Trophoblast cell (in vitro differentiated cells and primary cell): Measurements from ENCODE around the gene GLIPR1.

Experiments used
- DNase-seq, 2 donors: peaks; one replicate each; pipeline ENCODE4 v3.0.0-alpha.2; 2016
- H2AFZ ChIP-seq: 2 replicates; pipeline ENCODE4 v1.6.1; 2013; ENCODE audit warnings: low read length, moderate library complexity, mild to moderate bottlenecking; ENCODE audit not compliant: insufficient read depth, poor library complexity
- H2AK5ac ChIP-seq: 2 replicates; pipeline ENCODE4 v1.6.1; 2013; ENCODE audit warnings: mild to moderate bottlenecking, low read length
- H2BK120ac ChIP-seq: 2 replicates; pipeline ENCODE4 v1.6.1; 2013; ENCODE audit warnings: low read length, mild to moderate bottlenecking, moderate library complexity; ENCODE audit not compliant: insufficient read depth, poor library complexity
- H2BK12ac ChIP-seq: 2 replicates; pipeline ENCODE4 v1.6.1; 2013; ENCODE audit warnings: mild to moderate bottlenecking, low read length, moderate library complexity
- H2BK5ac ChIP-seq: 2 replicates; pipeline ENCODE4 v1.6.1; 2013; ENCODE audit warnings: low read length, low read depth, moderate library complexity, mild to moderate bottlenecking; ENCODE audit not compliant: poor library complexity
- H3K14ac ChIP-seq: 2 replicates; pipeline ENCODE4 v1.6.1; 2013; ENCODE audit warnings: mild to moderate bottlenecking, low read length
- H3K18ac ChIP-seq: 2 replicates; pipeline ENCODE4 v1.6.1; 2013; ENCODE audit warnings: mild to moderate bottlenecking, low read length
- H3K23ac ChIP-seq: 2 replicates; pipeline ENCODE4 v1.6.1; 2013; ENCODE audit warnings: low read length
- H3K27ac ChIP-seq: 2 replicates; pipeline ENCODE4 v1.5.1; 2013; ENCODE audit warnings: low read depth, mild to moderate bottlenecking, inconsistent platforms, low read length, moderate library complexity
- H3K27me3 ChIP-seq: 2 replicates; pipeline ENCODE4 v1.6.1; 2013; ENCODE audit warnings: inconsistent platforms, mild to moderate bottlenecking, low read length, moderate library complexity; ENCODE audit not compliant: insufficient read depth
- H3K36me3 ChIP-seq, 2 experiments: 1 replicate in 1 of 2; 2 replicates in 1 of 2; pipeline ENCODE4 v1.6.1; 2013; ENCODE audit warnings: low read length in 2 of 2, mild to moderate bottlenecking in 2 of 2, moderate library complexity in 1 of 2; ENCODE audit not compliant: insufficient read depth in 2 of 2, control insufficient read depth in 1 of 2
- H3K4ac ChIP-seq: 2 replicates; pipeline ENCODE4 v1.6.1; 2013; ENCODE audit warnings: low read depth, mild to moderate bottlenecking, low read length, moderate library complexity
- H3K4me1 ChIP-seq, 2 experiments: 1 replicate in 1 of 2; 2 replicates in 1 of 2; pipeline ENCODE4 v1.6.1; 2013; ENCODE audit warnings: low read length in 2 of 2, mild to moderate bottlenecking in 2 of 2, moderate library complexity in 1 of 2; ENCODE audit not compliant: insufficient read depth in 2 of 2, control insufficient read depth in 1 of 2
- H3K4me2 ChIP-seq: 2 replicates; pipeline ENCODE4 v1.6.1; 2013; ENCODE audit warnings: inconsistent platforms, mild to moderate bottlenecking, low read length, moderate library complexity
- H3K4me3 ChIP-seq: 2 replicates; pipeline ENCODE4 v1.5.1; 2013; ENCODE audit warnings: mild to moderate bottlenecking, low read depth, low read length, inconsistent platforms
- H3K79me1 ChIP-seq: one replicate; pipeline ENCODE4 v1.6.1; 2013; ENCODE audit warnings: low read length
- H3K79me2 ChIP-seq: 2 replicates; pipeline ENCODE4 v1.6.1; 2013; ENCODE audit warnings: low read length, mild to moderate bottlenecking; ENCODE audit not compliant: control insufficient read depth, insufficient read depth, poor library complexity
- H3K9ac ChIP-seq: 2 replicates; pipeline ENCODE4 v1.6.1; 2013; ENCODE audit warnings: mild to moderate bottlenecking, low read length
- H3K9me3 ChIP-seq: 2 replicates; pipeline ENCODE4 v1.6.1; 2013; ENCODE audit warnings: low read depth, mild to moderate bottlenecking, control low read depth, inconsistent platforms, low read length; ENCODE audit not compliant: insufficient read depth
- H4K12ac ChIP-seq: 2 replicates; pipeline ENCODE4 v1.6.1; 2013; ENCODE audit warnings: low read depth, mild to moderate bottlenecking, low read length, moderate library complexity
- H4K8ac ChIP-seq: 2 replicates; pipeline ENCODE4 v1.6.1; 2013; ENCODE audit warnings: low read depth, mild to moderate bottlenecking, low read length, moderate library complexity
- H4K91ac ChIP-seq: one replicate; pipeline ENCODE4 v1.6.1; 2013; ENCODE audit warnings: low read depth, mild to moderate bottlenecking, low read length, moderate library complexity
- WGBS: extraction: QIAGEN DNeasy Blood & Tissue Kit; methylation state at CpG from one replicate; pipeline ENCODE4 v1.1.7; 2013; ENCODE audit warnings: missing lambda C conversion rate; ENCODE audit not compliant: insufficient read length, insufficient coverage; ENCODE audit errors: extremely low coverage; 5-methylcytosine and 5-hydroxymethylcytosine counted together

GLIPR1 gene

GRCh38 chr12:75542942-75543341 is 62.4 kb downstream of the GLIPR1 start:
- Histone ChIP-seq H2AK5ac (no peak overlapping the region), H2BK120ac (no peak overlapping the region), H3K4me3 (no peak overlapping the region), H2BK12ac (no peak overlapping the region), H4K91ac (no peak overlapping the region), H3K4me2 (no peak overlapping the region), H3K4ac (no peak overlapping the region), H3K18ac (no peak overlapping the region), H3K36me3 (no peaks in the 10 kb centered on the region), H2AFZ (no peak overlapping the region), H3K27ac (no peak overlapping the region), H2BK5ac (no peak overlapping the region), H3K79me1 (no peaks in the 10 kb centered on the region), H4K8ac (no peak overlapping the region), H3K4me1 (no peaks in the 10 kb centered on the region), H3K27me3 (no peaks in the 10 kb centered on the region), H3K23ac (no peak overlapping the region), H3K9ac (no peak overlapping the region), H3K79me2 (no peaks in the 10 kb centered on the region), H4K12ac (no peak overlapping the region), H3K9me3 (no peaks in the 10 kb centered on the region), H3K14ac (no peak overlapping the region)
- no peak for DNase-seq
- WGBS = no CpG with 5 or more reads among the region's 1 CpG

DNA sequence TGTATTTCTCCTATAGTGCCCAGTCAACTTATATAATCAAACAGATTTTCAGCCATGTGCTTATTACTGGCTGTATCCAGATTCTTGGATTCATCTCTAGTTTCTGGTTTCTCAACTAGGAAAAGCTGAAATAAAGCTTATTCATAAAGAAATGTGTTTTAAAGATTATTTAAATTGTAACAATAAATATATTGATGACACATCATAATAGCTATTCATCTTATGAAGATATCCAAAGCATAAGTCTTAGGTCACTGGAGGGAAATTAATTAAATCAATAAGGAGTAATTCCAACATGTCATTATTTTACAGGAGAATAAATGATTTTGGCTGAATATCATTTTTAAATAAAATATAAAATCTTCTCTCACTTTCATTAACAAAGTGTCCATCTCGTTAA is 63.0 kb downstream of the GLIPR1 start:
- H3K27ac ChIP-seq = no peak overlapping the region
- H3K14ac ChIP-seq = no peak overlapping the region
- H4K91ac ChIP-seq = no peak overlapping the region
- no peak overlapping the region for H3K4me2 ChIP-seq
- no peak overlapping the region for H2AK5ac ChIP-seq
- no CpG with 5 or more reads among the region's 1 CpG for WGBS
- H3K4me1 ChIP-seq = no peaks in the 10 kb centered on the region
- no peak overlapping the region for H4K8ac ChIP-seq
- H3K79me2 ChIP-seq = no peaks in the 10 kb centered on the region
- no peak overlapping the region for H2BK12ac ChIP-seq
- H2BK120ac ChIP-seq = no peak overlapping the region
- no peak overlapping the region for H2AFZ ChIP-seq
- H3K18ac ChIP-seq = no peak overlapping the region
- no peak overlapping the region for H3K9ac ChIP-seq
- no peaks in the 10 kb centered on the region for H3K9me3 ChIP-seq
- no peak overlapping the region for H4K12ac ChIP-seq
- H3K79me1 ChIP-seq = no peaks in the 10 kb centered on the region
- no peaks in the 10 kb centered on the region for H3K27me3 ChIP-seq
- no peak for DNase-seq
- H3K36me3 ChIP-seq = no peaks in the 10 kb centered on the region
- no peak overlapping the region for H2BK5ac ChIP-seq
- H3K4me3 ChIP-seq = no peak overlapping the region
- no peak overlapping the region for H3K4ac ChIP-seq
- H3K23ac ChIP-seq = no peak overlapping the region

- Histone ChIP-seq H2AFZ (no peak overlapping the region), H3K27ac (no peak overlapping the region), H3K4me1 (no peaks in the 10 kb centered on the region), H3K79me1 (no peaks in the 10 kb centered on the region), H4K12ac (no peak overlapping the region), H4K91ac (no peak overlapping the region), H3K9me3 (no peaks in the 10 kb centered on the region), H3K27me3 (no peaks in the 10 kb centered on the region), H3K79me2 (no peaks in the 10 kb centered on the region), H3K36me3 (no peaks in the 10 kb centered on the region), H2AK5ac (no peak overlapping the region), H3K4me3 (no peak overlapping the region), H3K4ac (no peak overlapping the region), H2BK120ac (no peak overlapping the region), H3K18ac (no peak overlapping the region), H3K4me2 (no peak overlapping the region), H4K8ac (no peak overlapping the region), H2BK5ac (no peak overlapping the region), H2BK12ac (no peak overlapping the region), H3K14ac (no peak overlapping the region), H3K9ac (no peak overlapping the region), H3K23ac (no peak overlapping the region)
- no peak for DNase-seq
- no CpG with 5 or more reads among the region's 1 CpG for WGBS
Measured at GRCh38 chr12:75545636-75546035, 65.1 kb downstream of the GLIPR1 start.

GRCh38 chr12:75548879-75549278 is 68.3 kb downstream of the GLIPR1 start:
- Histone ChIP-seq H4K8ac (no peak overlapping the region), H2BK12ac (no peak overlapping the region), H2BK120ac (no peak overlapping the region), H3K9me3 (no peaks in the 10 kb centered on the region), H3K36me3 (no peaks in the 10 kb centered on the region), H3K14ac (no peak overlapping the region), H3K79me2 (no peaks in the 10 kb centered on the region), H4K91ac (no peak overlapping the region), H3K9ac (no peak overlapping the region), H3K4me3 (no peak overlapping the region), H3K23ac (no peak overlapping the region), H4K12ac (no peak overlapping the region), H3K18ac (no peak overlapping the region), H3K27me3 (no peaks in the 10 kb centered on the region), H2AK5ac (no peak overlapping the region), H3K79me1 (no peaks in the 10 kb centered on the region), H3K27ac (no peak overlapping the region), H3K4me2 (no peak overlapping the region), H3K4ac (no peak overlapping the region), H2BK5ac (no peak overlapping the region), H2AFZ (no peak overlapping the region), H3K4me1 (peaks cover 0 to 5% of the 10 kb centered on the region in 2 experiments)
- WGBS = no CpG with 5 or more reads among the region's 1 CpG
- no peak for DNase-seq
